ENCODE results near the gene STXBP5. TPM values are rescaled to one million over a fixed set of nuclear protein-coding genes. Genes with fewer than 3 reads are reported as not detected.
A peak's percentile ranks its signal among the peaks of the same experiment; 100 is the strongest.

Gene STXBP5
- total RNA-seq, 4 donors from 2014 or later, result 19.7 to 37.2 (median 22.6) TPM

DNA sequence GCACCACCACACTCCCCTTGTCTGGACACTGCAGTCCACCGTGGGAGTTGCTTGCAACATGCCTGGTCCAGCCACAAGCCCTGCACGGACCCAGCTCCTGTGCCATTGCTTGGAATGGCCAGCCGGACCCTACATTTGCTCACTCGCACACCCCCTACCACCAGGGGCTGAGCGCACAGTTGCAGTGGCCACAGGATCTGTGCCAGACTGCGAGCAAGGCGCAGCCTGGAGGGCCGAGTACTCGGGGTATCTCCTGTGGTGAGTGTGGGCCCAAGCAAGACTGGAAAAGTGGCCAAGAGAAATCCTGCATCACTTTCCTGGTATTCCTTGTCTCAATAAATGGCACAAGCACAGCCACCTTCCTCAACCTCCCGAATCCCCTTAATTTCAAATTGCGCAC lies 218.9 kb downstream of the STXBP5 start:
- TF ChIP-seq, protein P1, sequence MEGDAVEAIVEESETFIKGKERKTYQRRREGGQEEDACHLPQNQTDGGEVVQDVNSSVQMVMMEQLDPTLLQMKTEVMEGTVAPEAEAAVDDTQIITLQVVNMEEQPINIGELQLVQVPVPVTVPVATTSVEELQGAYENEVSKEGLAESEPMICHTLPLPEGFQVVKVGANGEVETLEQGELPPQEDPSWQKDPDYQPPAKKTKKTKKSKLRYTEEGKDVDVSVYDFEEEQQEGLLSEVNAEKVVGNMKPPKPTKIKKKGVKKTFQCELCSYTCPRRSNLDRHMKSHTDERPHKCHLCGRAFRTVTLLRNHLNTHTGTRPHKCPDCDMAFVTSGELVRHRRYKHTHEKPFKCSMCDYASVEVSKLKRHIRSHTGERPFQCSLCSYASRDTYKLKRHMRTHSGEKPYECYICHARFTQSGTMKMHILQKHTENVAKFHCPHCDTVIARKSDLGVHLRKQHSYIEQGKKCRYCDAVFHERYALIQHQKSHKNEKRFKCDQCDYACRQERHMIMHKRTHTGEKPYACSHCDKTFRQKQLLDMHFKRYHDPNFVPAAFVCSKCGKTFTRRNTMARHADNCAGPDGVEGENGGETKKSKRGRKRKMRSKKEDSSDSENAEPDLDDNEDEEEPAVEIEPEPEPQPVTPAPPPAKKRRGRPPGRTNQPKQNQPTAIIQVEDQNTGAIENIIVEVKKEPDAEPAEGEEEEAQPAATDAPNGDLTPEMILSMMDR (IDR thresholded peaks at IDR 0.05), result no peak
- no peak for ATAC-seq (ENCODE audit: low FRiP score)
- no peak for DNase-seq (ENCODE audit: low spot score)

DNA sequence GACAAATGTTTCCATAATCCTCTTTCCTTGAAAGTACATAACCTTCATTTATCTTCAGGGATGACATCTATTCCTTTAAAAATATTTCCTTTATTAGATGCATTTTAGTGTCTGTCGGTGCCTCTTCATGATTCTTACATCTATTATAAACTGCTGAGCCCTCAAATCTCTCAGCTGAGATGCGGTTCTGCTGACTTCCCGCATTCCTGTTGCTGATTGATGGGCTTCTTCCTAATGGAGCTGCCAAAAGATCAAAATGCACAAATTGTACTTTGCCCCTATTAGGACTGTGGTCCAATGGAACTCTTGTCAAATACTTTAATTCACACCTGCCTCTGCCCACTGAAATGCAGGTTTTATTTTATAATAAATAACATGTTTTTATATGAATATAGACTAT lies 225.6 kb downstream of the STXBP5 start:
- no peak for ATAC-seq (ENCODE audit: low FRiP score)
- DNase-seq (ENCODE audit: low spot score), result no peak
- TF ChIP-seq, protein P1 (IDR thresholded peaks at IDR 0.05), result no peak

DNA sequence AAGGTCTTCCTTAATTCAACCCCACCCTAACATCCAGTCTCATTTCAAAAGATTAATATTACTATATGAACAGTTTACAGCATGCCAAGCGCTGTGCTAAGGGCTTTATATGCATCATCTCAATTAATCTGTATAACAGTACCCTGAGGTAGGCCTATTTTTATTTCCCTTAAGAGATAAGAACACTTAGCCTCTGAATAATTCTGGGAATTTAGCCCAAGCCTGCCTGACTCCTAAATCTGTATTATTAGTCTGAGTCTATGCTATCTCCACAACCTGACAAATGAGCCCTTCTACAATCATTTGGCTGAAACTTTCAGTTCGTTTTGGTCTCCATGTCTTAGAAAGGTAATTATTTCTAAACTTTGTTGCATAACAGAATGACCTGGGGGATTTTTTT lies 226.6 kb downstream of the STXBP5 start:
- DNase-seq (ENCODE audit: low spot score), result no peak
- ATAC-seq (ENCODE audit: low FRiP score), result peak; percentile 78
- TF ChIP-seq, protein P1 (IDR thresholded peaks at IDR 0.05), result no peak

DNA sequence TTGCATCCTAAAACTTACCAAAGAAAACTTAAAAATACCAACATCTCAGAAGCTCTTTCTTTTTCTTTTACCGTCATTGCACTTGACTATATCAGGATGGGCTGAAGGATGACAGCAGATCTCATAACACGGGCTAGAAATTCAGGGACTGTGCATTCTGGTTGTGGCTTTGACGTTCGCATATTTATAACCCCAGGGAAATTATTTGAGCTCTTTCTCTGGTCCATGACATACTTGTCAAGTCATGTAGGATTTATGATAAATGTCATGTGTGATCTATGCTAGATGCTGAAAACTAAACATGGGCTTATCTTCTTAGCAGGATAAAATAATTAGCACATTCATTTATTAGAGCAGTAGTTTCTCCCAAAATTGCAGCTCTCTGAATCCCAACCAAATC lies 229.9 kb downstream of the STXBP5 start:
- DNase-seq (ENCODE audit: low spot score) (no peak), ATAC-seq (ENCODE audit: low FRiP score) (no peak)
- TF ChIP-seq, protein P1 (IDR thresholded peaks at IDR 0.05), result no peak

DNA sequence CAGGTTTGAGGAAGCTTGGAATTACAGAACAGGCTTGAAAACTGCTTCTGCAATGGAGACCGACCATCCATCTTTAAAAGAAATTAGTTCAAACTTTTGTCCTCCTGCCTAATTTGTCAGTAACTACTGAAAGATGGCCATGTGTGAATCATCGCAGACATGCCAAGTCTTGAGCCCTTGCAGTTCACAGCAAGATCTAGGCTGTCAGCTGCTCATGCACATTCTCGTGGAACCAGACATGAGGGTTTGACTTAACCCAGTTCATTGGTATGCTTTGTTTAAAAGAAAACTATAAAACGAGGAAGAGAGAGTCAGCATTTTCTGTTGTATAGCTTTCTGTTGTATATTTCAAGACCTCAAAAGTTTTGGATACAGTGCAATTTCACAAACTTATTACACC lies 230.3 kb downstream of the STXBP5 start:
- TF ChIP-seq, protein P1 (IDR thresholded peaks at IDR 0.05), result no peak
- ATAC-seq (ENCODE audit: low FRiP score) (no peak), DNase-seq (ENCODE audit: low spot score) (no peak)

DNA sequence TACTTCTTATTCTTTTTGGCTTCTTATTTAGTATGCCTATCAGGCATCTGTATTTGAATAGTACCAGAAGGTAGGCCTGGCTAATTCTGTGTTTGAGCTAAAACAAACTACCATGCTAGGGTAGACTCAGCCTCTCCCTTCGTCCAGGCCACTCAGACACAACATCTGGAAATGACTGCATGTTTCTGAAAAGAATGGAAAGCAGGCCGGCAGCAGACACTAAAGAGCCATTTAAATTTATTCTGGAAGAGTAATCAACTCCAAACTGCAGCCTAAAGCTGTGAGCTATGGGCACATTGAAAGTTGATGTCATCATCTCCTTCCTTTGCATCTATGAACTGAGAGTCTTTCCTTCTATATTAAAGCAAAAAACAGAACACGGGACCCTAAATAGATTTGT lies 233.4 kb downstream of the STXBP5 start:
- TF ChIP-seq, protein P1 (IDR thresholded peaks at IDR 0.05), result no peak
- DNase-seq (ENCODE audit: low spot score) (no peak), ATAC-seq (ENCODE audit: low FRiP score) (no peak)

DNA sequence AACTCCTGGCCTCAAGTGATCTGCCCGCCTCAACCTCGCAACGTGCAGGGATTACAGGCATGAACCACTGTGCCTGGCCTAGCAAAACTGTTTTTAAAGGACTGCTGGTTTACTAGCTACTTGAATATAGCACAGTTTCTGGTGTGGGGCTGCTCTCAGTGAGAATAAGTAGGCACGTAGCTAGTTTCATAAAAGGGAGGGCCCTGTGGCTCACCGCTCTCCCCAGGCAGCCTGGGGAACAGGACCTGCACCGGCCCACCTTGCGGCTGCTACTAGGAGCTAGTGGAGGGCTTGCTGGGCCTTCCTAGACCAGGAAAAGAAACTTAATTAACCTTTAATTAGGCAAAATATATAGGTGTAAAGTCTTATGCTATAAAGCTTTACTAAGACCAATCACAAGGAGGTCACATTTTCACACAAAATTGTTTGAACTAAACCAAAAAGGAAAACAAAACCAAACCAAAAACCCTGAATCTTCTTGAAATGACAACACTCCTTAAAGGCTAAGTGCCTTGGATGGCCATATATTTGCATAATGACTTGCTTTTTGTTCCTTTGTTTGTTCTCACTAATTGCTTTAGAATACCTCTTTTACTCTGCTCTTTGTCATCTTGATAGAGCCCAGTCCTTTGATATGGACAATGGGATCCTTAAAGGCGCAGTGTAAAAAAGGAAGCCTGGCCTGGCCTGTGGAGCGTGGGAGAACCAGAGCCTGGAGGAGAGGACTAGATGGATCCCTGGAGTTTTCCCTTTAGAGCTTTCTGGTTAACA lies 234.7 kb downstream of the STXBP5 start:
- ATAC-seq (ENCODE audit: low FRiP score), result no peak
- TF ChIP-seq, protein P1 (IDR thresholded peaks at IDR 0.05), result no peak
- DNase-seq (ENCODE audit: low spot score), result no peak

Data from omental fat pad (tissue), 4 donors.